Measurements from ENCODE around the gene TMEM52.

The TMEM52 gene

DNA sequence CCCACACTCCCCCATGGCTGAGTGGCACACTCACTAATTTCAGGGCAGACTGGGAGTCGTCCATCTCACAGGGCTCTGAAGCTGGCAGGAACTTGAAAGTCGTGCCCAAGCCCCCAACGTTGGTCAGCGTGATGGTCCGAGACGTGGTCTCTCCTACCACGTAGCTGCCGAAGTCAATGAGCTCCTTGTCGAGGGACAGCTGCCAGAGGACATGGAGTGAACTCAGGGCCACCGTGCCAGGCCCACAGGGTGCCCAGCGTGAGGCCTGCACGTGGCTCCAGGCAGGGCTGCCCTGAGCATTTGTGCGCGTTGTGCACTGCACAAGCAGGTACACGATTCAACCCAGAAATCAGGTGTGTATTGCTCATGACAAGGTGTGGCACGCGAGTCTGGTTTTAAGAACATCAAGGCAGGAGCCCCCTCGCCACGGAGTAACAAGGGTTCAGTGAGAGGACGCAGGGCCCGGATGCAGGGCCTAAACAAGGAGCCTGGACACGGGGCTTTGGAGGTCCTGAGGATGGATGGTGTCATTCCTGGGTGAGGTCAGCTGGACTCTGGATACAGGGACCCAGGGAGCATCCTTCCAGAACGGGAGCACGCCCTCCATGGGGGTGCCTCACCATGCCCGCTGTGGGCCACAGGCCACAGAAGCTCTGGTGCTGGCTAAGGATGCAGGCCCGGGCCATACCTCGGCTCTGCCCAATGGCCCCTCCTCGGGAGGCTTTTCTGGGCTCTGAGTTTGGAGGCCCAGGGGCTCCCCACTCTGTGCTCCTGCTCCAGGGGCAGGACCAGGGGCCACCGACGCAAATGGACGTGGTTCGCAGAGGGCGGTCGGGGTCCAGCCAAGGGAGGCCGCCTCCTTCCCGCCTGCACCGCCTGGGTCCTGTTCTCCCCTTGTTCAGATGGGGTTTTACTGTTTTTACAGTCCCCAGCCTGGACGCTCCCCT, 37.8 kb upstream of the TMEM52 start:
- no peak overlapping the region for H3K4me3 ChIP-seq

DNA sequence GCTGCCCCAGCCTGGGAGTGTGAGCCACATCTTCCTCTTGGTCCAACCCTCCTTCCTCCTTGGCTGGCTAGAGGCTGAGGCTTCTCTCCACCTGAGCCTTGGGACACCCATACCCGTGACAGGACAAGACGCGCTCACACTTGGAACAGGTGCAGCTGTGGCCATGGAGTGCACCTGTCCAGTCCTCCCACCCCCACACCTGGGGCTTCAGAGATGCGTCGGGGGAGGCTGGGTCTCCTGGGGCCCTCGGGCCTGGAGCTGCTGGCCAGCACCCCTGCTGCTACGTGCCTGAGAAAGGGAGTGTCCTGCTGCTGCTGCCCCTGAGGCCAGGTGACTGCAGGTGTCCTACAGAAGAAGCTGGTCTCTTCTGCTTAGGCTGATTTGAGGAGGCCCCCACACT, 37.0 kb upstream of the TMEM52 start:
- no peak overlapping the region for H3K27ac ChIP-seq

More for the DNA sequence above, 37.8 kb upstream of the TMEM52 start:
- DNase-seq (ENCODE audit: low spot score), result no peak
- no peak overlapping the region for H3K27ac ChIP-seq
- TF ChIP-seq, protein P1, sequence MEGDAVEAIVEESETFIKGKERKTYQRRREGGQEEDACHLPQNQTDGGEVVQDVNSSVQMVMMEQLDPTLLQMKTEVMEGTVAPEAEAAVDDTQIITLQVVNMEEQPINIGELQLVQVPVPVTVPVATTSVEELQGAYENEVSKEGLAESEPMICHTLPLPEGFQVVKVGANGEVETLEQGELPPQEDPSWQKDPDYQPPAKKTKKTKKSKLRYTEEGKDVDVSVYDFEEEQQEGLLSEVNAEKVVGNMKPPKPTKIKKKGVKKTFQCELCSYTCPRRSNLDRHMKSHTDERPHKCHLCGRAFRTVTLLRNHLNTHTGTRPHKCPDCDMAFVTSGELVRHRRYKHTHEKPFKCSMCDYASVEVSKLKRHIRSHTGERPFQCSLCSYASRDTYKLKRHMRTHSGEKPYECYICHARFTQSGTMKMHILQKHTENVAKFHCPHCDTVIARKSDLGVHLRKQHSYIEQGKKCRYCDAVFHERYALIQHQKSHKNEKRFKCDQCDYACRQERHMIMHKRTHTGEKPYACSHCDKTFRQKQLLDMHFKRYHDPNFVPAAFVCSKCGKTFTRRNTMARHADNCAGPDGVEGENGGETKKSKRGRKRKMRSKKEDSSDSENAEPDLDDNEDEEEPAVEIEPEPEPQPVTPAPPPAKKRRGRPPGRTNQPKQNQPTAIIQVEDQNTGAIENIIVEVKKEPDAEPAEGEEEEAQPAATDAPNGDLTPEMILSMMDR (IDR thresholded peaks at IDR 0.05), result no peak

DNA sequence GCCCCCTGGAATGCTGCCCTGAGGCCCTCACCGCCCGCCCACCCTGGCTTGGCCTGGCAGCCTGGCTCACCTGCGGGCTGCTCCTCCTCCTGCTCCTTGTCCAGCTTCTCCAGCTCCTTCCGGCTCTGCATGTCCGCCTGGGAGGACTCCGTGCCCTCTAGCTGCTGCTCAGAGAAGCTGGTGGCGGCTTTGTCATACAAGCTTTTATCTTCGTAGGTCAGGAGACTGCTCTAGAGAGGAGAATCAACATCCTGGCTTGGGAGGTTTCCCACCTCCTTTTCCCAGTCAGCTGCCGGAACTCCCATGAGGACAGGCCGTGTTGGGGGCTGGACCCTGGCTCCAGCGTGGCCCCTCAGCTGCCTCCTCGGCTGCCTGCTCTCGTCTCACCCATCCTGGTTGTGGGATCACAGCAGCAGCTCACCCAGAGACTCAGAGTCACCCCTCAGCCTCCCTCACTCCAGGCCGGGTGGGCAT, 36.6 kb upstream of the TMEM52 start:
- no peak overlapping the region for H3K4me3 ChIP-seq
- TF ChIP-seq, protein P1 (IDR thresholded peaks at IDR 0.05), result no peak
- no peak overlapping the region for H3K27ac ChIP-seq
- DNase-seq (ENCODE audit: low spot score), result no peak

More for the DNA sequence above, 37.0 kb upstream of the TMEM52 start:
- no peak for DNase-seq (ENCODE audit: low spot score)
- no peak overlapping the region for H3K4me3 ChIP-seq
- TF ChIP-seq, protein P1 (IDR thresholded peaks at IDR 0.05), result no peak

DNA sequence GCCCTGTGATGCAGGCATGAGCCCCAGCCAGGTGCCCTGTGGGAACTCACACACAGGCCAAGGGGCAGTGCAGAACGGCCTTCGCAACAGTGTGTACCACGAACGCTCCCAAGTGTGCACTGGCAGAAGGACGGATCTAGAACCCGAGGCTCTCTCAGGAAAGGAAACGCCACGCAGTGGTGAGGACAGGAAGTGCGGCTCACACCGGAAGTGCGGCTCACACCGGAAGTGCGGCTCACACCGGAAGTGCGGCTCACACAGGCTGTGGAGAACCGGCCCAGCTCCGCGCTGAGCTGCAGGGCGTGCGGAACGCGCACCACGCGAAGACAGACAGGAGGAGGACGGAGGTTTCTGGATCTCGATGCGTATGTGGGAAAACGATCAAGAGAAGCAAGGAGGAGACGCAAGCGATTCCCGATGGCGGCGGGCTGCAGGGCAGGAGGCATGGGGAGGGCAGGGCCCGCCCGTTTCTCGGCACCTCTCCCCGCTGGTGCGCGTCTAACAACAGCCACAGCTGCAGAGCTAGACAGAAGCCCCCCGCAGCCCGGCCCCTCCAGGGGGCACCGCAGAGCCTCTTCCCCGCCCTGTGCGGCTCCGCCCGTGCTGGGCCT, 35.9 kb upstream of the TMEM52 start:
- Histone ChIP-seq H3K4me3 (no peak overlapping the region), H3K27ac (no peak overlapping the region)
- no peak for DNase-seq (ENCODE audit: low spot score)
- TF ChIP-seq, protein P1 (IDR thresholded peaks at IDR 0.05), result no peak

DNA sequence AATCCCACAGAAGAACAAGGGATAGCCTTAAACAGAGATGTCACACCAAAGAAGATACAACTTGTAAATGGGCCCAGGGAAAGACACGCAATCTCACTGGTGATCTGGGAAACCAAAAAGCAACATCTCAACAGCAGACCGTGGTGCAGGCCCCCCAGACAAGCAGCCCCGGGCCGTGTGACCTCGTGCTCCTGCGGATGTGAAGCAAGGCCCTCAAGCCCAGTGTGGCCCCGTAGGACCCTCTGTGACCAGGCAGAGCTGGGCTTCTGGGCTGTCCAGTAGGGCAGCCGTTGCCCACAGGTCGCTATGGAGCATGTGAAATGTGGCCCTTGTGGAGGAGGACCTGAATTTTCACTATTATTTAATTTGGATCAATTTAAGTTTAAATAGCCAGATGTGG, 34.9 kb upstream of the TMEM52 start:
- Histone ChIP-seq H3K4me3 (no peak overlapping the region), H3K27ac (no peak overlapping the region)
- TF ChIP-seq, protein P1 (IDR thresholded peaks at IDR 0.05), result no peak
- DNase-seq (ENCODE audit: low spot score), result no peak

DNA sequence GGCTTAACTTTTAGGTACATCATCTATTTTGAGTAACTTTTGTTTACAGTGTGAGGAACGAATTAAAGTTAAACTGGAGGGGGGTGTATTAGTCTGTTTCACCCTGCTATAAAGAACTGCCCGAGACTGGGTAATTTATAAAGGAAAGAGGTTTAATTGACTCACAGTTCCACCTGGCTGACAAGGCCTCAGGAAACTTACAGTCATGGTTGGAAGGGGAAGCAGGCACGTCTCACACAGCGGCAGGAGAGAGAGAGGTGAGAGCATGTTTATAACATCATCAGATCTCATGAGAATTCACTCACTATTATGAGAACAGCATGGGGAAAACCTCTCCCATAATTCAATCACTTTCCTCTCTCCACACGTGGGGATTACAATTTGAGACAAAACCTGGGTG, 31.9 kb upstream of the TMEM52 start:
- TF ChIP-seq, protein P1 (IDR thresholded peaks at IDR 0.05), result no peak
- DNase-seq (ENCODE audit: low spot score), result no peak
- no peak overlapping the region for H3K27ac ChIP-seq
- no peak overlapping the region for H3K4me3 ChIP-seq

All from coronary artery (tissue), 2 donors.